ENCODE results near the gene FCHO2.

DNA sequence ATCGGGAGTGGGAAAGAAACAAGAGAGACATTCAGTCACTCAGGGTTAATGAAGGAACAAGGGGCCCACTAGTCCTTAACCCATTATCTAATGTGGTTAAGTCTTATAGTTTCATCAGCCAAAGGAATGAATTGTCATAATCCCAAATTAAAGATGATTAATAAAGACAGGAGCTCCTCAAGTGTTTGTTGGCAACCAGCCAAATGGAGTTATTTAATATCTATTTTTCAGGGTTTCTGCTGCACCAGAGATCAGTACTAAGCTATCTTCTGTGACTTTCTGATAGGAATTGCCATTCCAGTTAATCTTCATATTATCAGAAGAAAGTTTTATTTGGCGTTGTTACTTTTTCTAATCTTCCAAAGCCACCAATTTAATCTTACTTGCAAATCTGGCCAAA is 34.0 kb upstream of the FCHO2 start:
- TF ChIP-seq CTCF (conservative IDR thresholded peaks at IDR 0.05; ENCODE audit: low read depth, low read length): no peak
- no peak for TF ChIP-seq POLR2A (IDR thresholded peaks at IDR 0.05; ENCODE audit: low read depth, low read length)

All from IMR-90 (cell line).